ENCODE results near the gene ZNF407.

Gene ZNF407

DNA sequence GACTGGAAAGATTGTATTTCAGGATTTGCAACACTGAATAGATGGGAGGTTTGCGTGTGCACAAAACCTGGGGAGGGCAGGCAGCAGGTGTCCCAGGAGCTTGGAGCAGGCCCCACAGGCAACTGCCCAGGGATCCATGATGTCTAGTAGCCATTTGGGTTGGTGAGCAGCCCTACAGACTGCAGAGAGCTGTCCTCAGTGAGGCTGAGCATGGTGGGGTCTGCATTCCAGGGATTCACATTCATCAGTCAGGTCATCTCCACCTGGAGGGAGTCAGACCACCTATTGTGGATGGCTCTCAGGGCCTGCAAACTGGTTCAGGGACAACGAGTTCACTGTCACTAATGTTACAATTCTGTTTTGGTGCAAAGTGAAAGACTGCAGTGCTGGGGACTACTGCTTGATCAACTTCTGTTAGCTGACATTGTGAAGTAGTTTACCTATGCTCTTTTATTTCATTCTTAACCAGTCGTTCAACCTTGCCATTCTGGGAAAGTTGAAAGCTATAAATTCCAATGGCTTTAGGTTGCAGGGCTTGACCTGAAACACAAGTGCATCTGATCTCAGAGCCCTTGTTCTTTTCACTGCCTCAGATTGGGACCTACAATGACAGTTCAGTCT is 222.6 kb downstream of the ZNF407 start:
- no peak for DNase-seq (ENCODE audit: low read depth in 2 of 3, low spot score in 2 of 3)

DNA sequence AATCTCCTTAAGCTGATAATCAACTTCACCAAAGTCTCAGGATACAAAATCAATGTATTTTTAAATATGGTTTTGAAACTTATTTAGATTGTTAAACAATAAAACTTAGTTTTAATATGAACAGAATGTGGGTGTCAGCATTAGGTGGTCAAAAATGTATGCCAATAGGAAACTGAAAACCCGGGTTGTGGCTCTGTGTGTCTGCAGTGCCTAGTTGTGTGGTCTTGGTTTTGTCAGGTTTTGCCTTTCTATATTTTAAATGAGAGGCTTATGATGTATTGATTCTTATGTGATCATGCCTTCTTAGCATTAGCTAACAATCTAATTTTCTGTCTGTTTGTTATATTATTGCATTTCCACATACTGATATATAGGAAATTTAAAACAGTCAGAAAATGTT is 227.8 kb downstream of the ZNF407 start:
- no peak for DNase-seq (ENCODE audit: low read depth in 2 of 3, low spot score in 2 of 3)

DNA sequence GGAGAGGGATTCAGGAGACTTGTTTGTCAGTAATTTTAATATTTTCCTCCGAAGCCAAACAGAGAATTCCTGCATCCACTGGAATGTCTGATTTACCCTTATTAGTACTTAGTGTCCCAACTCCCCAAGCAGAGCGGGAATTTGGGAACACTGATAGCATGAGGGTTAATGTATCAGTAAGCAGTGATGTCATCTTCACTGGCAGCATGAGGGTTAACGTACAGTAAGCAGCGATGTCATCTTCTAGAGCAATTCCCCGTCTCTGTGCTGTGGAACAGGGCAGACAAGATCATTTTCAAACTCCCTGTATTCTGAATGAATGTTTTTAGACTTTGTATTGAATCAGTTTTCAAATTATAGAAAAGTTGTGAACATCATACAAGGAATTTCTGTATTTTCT is 228.9 kb downstream of the ZNF407 start:
- no peak for DNase-seq (ENCODE audit: low read depth in 2 of 3, low spot score in 2 of 3)

DNA sequence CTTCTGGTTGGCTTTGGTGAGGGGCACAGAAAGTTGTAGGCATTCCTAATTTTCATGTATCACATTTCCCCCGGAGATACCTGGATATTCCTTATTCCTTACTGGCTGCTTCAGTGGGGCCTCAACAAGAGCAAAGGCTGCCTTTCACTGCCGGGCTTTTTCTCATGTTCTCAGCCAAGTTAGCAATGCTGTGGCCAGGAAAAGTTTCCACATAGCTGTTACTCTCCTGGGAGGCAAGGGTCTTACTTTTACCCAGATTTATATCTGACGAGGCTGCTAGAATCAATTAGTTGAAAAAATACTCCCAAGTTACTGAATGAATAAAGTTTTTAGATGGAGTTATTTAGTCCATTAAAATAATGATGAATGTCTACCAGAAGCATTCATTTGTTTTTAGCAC is 230.5 kb downstream of the ZNF407 start:
- DNase-seq (ENCODE audit: low read depth in 2 of 3, low spot score in 2 of 3), result no peak

DNA sequence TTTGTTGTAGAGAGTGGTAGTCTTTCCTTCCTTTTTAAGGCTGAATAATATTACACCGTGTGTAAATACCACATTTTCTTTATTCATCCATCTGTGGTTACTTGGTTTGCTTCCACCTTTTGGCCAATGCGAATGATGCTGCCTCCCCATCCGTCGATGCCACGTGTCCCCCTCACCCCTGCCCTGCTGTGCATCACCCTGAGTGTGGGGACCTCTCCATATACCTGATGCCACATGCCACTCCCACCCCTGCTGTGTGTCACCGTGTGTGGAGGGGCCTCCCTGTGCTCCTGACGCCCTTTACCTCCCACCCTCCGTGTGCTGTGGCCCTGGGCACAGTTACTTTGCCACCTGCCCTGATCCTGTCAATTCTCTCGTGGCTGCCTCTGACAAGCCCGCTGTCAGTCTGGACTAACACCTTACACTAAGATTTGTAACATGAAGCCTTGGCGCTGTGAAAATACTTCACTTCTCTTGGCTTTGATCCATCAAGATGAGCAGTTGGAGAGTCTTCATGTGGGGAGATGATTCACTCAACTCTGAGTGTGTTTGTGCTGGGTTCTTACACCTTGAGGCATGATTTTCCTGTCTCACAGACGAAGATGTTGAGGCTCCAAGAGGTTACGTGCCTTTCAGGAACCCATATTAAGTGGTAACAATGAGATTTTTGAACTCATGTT is 234.0 kb downstream of the ZNF407 start:
- no peak for DNase-seq (ENCODE audit: low read depth in 2 of 3, low spot score in 2 of 3)

DNA sequence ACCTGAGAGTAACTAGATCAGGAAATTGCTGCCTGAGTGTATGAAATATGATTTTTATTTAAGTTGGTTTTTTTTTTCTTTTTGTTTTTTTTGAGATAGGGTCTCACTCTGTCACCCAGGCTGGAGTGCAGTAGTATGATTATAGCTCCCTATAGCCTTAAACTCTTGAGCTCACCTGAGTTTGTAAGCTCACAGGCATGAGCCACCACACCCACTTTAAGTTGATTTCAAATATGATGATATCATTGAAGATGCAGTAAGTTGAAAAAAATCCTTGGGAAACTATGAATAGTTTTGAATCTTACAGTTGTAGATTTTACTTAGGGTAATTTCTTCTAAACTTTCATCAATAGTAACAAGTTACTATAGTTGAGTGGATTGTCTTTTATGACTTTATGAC is 234.7 kb downstream of the ZNF407 start:
- DNase-seq (ENCODE audit: low read depth in 2 of 3, low spot score in 2 of 3), result no peak

DNA sequence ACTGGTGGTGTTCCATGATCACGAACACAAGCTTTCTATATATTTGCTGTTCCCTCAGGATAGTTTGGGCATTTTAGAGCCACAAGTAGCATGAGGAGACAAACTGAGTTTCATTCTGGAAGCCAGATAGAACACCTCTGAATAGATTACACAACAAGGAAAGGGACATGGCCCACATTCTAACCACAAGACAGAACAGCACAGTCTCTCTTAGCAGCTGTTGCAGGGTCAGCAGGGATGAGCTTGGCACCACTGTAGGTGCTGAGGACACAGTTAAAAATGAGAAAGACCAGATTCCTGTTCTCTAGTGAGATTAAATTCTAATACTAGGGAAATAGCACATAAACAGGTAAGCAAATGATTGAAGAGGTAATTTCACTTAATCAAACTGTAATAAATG is 235.3 kb downstream of the ZNF407 start:
- no peak for DNase-seq (ENCODE audit: low read depth in 2 of 3, low spot score in 2 of 3)

DNA sequence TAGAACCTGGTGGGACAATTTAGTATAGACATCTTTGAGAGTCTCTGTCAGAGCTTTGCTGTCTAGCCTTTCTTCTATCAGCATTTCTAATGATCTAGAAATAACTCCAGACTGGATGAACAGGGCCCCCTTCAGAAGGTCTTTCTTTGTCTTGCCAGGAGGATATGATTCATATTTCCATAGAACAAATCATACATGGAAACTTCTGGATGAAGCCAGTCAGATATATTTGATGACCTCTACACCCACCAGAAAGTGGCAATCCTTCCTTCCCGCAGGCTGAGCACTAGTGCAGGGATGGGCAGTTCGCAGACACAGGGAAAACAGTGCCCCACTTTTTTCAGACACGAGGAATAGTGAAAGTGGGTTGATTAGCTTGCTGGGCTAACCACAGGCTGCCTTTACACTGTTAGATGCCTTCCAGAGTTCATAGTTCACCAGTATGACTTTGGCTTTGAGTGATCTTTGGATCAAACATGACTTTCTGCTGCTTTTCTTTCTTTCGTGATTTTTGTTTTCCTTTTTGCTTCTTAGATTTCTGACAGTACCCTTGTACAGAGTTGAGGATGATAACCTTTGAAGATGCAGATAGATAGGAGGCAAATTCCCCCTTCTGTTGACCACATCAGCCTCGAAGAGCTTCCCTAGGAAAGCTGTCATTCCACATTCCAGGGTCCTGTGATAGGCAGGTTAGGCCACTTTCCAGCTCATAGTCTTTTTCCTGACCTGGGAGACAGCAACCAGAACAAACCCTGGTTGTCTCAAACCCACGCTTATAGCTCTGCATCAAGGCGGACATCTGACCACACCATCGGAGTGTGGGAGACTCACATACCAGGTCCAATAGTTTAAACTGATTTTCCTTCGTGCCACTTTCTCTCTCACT is 237.0 kb downstream of the ZNF407 start:
- no peak for DNase-seq (ENCODE audit: low read depth in 2 of 3, low spot score in 2 of 3)

DNA sequence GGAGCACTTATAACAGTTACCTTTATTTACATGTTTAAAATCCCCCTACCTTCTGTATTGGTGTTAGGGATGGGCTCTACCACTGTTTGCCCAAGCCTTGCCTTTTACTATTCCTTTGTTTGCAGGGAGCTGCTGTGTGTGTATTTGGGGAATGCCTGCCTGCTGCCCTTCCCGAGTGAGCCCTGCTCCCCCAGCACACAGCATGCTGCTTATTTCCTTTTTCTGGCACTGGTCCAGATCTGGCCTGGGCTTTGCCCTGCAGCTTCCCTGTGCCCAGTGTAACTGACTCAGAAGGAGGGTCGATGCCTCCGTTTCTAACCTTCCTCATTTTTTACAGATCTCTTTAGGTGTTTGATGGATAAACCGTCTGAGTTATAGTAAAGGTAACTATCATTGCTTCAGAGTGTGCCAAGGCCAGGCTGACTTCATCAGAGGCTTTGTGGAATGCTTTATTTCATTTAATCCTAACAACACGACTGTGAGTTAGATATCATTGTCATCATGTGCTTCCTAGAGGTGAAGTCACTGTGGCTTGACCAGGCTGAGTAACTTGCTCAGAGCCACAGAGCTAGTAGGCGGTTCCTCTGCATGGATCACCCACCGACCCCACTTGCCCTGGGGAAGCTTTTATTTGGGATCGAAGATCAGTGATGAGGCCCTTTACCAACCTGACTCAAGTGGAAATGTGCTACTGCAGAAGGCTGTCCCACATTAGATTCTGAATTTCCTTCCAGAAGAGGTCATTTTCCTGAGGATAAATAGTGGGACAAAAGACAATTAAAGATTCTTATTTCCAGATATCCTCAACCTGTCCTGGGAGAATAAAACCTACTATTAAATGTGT is 238.8 kb downstream of the ZNF407 start:
- DNase-seq (ENCODE audit: low read depth in 2 of 3, low spot score in 2 of 3), result no peak

DNA sequence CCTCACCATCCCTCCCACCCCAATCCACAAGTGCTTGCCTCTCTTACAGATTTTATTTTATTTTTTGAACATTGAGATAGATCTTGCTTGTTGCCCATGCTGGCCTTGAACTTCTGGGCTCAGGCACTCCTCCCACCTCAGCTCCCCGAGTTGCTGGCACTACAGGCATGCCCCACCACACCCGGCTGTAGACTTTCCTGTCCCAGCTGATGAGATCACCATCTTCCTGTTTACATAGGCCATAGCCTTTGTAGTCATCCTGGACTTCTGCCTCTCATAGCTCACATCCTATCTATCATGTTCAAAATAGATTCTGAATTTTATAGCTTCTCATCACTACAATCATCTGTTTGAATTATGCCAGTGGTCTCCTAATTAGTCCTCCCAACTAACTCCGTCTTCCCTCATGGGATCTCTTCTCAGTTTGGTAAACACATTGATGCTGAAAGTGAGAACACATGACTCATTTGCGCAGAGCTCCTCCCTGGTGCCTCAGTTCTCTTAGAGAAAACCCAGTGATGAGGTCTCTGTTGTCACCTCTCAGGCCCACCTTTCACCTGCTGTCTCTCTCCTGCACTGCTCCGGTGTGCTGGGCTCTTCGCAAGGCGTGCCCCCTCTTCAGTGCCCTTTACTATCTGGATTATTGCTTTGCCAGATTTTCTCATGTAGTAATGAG is 243.0 kb downstream of the ZNF407 start:
- no peak for DNase-seq (ENCODE audit: low read depth in 2 of 3, low spot score in 2 of 3)

DNA sequence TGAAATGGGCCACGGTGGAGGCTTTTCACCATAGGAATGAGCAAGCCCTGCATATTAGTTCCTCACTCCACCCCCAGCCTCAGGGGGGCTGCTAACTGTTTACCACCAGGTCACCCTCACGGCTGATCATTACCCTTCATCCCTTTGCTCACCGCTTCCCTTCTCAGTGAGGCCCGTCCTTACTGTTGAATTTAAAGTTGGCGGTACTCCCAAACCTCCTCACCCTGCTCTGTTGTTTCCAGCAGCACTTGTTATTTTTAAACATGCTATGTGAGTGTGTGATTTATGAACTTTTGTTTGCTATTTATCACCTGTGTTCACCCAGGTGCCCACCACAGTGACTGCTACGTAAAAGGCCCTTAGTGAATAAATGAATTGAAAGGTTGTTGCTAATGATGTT is 243.6 kb downstream of the ZNF407 start:
- DNase-seq (ENCODE audit: low read depth in 2 of 3, low spot score in 2 of 3), result no peak

DNA sequence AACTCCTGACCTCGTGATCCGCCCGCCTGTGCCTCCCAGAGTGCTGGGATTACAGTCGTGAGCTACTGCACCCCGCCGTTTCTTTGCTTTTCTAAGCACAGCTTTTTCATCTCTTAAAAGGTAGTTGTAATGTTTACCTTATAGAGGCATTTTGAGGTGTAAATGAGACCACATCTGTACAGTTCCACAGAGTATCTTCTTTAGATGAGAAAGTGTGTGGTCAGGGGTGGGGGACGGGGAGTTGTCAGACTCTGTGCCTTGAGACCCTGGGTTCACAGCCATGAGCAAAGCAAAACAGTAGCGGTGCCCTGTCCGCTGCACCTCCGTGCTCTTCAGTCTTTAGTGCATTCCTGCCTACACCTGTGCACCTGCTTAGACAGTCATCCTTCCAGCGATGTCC is 251.6 kb downstream of the ZNF407 start:
- DNase-seq (ENCODE audit: low read depth in 2 of 3, low spot score in 2 of 3), result no peak

DNA sequence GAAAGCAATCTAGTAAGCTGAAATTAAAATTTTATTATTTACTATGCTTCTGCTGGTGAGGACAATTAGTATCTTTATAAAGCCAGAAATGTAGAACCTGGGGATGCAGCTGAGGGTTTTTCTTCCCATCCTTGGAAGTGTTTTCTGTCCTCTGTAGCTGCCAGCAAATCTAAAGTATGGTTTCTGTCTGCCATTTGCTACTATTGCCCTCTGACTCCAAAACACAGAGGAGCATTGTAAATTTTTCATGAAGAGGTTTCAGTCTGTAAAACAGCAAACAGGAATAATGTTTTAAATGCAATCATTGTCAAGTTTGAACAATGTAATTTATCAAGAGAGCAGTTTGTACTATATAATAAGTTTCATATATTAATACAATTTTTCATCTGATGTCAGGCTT is 258.8 kb downstream of the ZNF407 start:
- DNase-seq (ENCODE audit: low read depth in 2 of 3, low spot score in 2 of 3), result no peak

DNA sequence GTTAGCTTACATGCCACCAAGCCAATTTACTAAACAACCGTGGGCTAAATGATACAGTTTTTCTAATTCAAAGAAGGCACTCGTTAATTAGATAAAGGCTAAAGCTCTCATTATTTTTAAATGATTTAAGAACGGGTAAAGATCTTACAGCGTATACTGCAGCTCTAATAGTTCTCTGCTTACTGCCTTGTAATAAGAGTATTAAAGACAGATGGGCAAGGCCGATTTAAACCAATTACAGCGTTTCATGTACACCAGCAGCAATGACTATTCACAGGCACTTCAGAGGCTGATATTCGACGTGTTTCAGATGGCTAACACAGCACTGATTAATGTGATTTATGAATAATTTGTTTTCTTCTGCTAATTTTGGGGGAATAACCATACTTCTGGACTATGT is 259.3 kb downstream of the ZNF407 start:
- DNase-seq (ENCODE audit: low read depth in 2 of 3, low spot score in 2 of 3), result no peak

DNA sequence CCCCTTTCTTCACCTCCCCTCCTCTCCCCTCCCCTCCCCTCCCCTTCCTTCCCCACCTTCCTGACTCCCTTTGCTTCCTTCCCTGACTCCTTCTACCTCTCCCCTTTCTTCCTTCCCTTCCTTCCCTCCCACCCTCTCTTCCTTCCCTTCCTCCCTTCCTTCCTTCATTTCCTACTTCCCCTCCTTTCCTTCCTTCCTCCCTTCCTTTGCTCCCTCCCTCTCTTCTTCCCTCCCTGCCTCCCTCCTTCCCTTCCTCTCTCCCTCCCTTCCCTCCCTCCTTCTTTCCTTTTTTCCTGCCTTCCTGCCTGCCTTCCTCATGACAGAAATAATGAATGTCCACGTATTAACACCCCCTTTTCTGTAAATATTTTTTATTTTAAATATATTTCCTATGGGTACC is 260.2 kb downstream of the ZNF407 start:
- no peak for DNase-seq (ENCODE audit: low read depth in 2 of 3, low spot score in 2 of 3)

DNA sequence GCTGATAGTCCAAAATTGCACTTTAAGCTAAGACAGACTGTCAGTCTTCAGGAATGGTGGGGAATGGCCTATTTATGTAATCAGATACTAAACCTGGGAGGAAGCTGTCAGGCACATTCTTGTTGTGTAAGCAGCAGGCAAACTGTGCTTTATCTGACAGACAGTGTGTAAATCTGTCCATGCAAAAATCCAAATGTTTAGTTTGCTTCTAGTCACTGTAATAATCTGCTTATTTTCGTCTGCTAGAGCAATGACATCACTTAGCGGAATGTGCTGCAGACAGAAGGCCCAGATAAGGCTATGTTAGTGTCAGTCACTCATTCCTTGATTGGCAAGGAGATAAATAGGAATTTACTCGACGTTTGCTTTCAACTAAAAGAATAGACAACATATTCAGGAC is 263.5 kb downstream of the ZNF407 start:
- no peak for DNase-seq (ENCODE audit: low read depth in 2 of 3, low spot score in 2 of 3)

DNA sequence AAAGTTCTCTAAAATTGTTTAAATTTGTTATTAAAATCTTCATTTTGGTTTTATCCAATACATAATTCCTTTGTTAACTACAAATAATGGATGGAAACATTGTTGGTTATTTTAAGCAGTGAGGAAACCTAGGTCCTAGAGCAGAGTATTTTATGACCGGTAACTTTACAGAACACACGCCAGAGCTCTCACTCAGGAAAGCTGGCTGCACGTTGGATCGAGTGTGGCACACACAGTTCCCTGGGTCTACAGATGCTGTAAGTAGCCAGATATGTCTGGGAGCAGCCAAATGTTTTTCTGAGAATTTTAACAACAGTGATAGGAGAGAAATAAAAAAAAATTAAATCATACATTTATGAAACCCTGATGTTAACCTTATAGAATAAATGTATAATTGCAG is 264.4 kb downstream of the ZNF407 start:
- no peak for DNase-seq (ENCODE audit: low read depth in 2 of 3, low spot score in 2 of 3)

DNA sequence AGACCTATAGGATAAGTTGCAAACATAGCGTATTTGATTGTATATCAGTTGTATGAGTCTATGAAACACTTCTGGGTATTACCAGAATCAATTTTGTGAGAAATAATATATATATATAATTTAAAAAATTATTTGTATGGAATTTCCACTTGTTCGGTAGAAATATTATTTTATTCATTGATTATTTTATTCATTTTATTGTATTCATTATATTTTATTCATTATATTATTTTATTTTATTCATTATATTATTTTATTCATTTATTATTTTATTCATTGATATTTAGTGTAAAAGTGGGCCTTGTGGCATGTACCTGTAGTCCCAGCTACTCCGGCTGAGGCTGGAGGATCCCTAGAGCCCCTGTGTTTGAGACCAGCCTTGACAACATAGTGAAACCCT is 268.9 kb downstream of the ZNF407 start:
- no peak for DNase-seq (ENCODE audit: low read depth in 2 of 3, low spot score in 2 of 3)

DNA sequence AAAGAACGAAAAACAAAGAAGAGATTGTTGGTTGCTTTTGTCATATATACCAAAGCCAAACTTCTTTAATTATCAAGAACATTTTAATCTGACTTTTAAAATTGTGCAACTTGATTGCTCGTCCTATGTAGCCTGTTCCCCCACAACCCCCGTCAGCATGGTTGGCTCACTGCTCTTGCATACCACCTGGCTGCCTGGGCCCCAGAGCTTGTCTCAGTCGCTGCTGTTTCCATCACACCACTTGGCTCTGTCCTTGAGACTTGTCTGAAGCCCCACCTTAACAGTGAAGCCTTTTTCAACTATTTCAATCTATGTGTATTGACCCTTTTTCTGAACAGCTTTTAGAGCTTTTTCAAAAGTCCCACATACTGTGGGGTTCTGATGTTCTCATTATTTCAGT is 270.8 kb downstream of the ZNF407 start:
- DNase-seq (ENCODE audit: low read depth in 2 of 3, low spot score in 2 of 3), result no peak

DNA sequence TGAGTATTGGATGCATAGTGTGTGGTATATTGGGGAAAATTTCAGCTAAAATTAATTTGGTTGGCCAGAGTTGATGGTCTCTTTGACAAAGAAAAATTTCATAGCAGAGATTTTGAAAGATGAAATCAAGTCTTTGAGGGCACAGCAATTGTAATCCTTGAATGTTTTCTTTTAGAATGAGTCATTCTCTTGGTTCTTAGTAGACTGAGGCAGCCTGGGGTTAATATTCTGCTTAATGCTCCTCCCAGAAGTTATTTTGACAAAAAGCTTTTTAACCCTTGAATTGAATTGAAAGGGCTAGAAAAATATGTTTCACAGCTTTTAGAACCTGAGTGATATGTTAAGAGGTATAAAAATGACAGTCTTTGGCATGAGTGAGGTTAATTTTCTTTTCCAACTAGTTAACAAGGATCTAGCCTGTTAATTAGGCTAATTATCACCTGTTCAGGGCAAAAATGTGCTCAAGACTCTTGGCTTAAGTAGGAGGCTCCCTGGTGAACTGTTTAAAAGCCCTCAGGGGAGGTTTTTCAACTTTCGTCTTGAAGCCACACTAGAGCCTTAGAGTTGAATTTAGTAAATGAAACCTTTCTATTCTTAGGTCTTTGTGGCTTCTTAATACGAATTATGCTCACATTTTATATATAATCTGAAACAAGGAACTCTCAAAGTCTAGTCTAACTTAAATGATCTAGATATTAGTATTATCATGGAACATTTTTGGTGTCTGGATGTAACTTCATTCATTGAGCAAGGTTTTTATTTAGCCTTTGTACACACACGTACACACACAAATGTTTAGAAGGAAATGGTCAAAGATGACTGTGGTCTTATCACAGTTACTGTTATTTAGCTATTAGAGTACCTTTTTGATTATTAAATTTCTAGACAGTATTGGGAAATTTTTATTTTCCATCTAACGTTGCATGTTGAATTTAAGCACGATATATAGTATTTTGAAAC is 272.5 kb downstream of the ZNF407 start:
- DNase-seq (ENCODE audit: low read depth in 2 of 3, low spot score in 2 of 3), result no peak

All from activated CD8-positive, alpha-beta memory T cell treated with anti-CD3 and anti-CD28 coated beads for 48 hours (primary cell).